Measurements from ENCODE around the gene TNRC6B. TPM values are rescaled to one million over a fixed set of nuclear protein-coding genes. Genes with fewer than 3 reads are reported as not detected.

TNRC6B gene
- total and polyA plus RNA-seq, 7 donors: 0.60 to 51.8 (median 26.5) TPM

- 84 to 89% methylated on average over 13 of the region's 13 CpGs for WGBS, 2 donors
- no peak for DNase-seq
- Histone ChIP-seq H3K4me1 (peaks cover 0 to 42% (median 28%) of the 10 kb centered on the region in 4 donors), H3K27me3 (no peaks in the 10 kb centered on the region), H3K4me3 (no peak overlapping the region), H3K27ac (no peak overlapping the region), H3K36me3 (peaks cover 0 to 4% (median 0%) of the 10 kb centered on the region in 4 donors), H3K9me3 (no peaks in the 10 kb centered on the region)
- intact Hi-C loops (cut with DNase I): no loop called here
- TF ChIP-seq POLR2A (IDR thresholded peaks at IDR 0.05) (no peak), EP300 (IDR thresholded peaks at IDR 0.05) (no peak)
- TF ChIP-seq, protein P1, sequence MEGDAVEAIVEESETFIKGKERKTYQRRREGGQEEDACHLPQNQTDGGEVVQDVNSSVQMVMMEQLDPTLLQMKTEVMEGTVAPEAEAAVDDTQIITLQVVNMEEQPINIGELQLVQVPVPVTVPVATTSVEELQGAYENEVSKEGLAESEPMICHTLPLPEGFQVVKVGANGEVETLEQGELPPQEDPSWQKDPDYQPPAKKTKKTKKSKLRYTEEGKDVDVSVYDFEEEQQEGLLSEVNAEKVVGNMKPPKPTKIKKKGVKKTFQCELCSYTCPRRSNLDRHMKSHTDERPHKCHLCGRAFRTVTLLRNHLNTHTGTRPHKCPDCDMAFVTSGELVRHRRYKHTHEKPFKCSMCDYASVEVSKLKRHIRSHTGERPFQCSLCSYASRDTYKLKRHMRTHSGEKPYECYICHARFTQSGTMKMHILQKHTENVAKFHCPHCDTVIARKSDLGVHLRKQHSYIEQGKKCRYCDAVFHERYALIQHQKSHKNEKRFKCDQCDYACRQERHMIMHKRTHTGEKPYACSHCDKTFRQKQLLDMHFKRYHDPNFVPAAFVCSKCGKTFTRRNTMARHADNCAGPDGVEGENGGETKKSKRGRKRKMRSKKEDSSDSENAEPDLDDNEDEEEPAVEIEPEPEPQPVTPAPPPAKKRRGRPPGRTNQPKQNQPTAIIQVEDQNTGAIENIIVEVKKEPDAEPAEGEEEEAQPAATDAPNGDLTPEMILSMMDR (IDR thresholded peaks at IDR 0.05): no peak
These were observed 60.2 kb downstream of the TNRC6B start for GRCh38 chr22:40237788-40238424.

DNA sequence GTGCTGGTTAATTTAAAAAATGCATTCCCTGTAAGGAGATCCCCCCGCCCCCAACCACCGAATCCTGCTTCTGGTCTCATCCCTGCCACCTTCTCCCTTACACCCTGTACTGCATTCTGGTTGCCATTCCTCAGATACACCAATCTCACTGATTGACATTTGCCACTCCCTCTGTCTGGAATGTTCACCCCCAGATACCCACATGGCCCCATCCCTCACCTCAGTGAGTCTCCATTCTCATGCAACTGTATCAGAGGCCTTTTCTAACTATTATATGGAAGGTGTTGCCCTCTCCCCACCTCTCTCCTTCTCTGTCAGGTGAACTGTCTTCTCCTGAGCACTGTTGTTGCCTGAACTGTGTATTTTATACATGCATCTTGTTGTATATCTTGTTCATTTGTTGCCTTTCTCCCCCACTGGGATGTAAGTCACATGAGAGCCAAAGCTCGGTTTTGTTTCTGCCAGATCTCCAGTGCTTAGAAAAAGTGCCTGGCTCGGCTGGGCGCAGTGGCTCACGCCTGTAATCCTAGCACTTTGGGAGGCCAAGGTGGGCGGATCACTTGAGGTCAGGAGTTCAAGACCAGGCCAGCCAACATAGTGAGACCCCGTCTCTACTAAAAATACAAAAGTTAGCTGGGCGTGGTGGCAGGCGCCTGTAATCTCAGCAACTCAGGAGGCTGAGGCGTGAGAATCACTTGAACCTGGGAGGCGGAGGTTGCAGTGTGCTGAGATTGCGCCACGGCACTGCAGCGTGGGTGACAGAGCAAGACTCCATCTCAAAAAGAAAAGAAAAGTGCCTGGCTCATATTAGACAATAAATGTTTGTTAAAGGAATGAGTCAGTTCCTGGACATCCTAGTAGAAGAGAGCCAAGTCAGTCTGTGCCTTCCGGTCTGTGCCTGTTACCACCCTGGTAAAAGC lies 61.0 kb downstream of the TNRC6B start:
- intact Hi-C loops (cut with DNase I): no loop called here
- TF ChIP-seq POLR2AphosphoS5 (IDR thresholded peaks at IDR 0.05) (no peak), EP300 (IDR thresholded peaks at IDR 0.05) (no peak), POLR2A (IDR thresholded peaks at IDR 0.05) (no peak)
- TF ChIP-seq, protein P1 (IDR thresholded peaks at IDR 0.05): no peak
- no peak overlapping the region for H3K4me3 ChIP-seq
- no peaks in the 10 kb centered on the region for H3K36me3 ChIP-seq
- peaks cover 0 to 42% (median 28%) of the 10 kb centered on the region in 4 donors for H3K4me1 ChIP-seq
- DNase-seq: no peak
- H3K27ac ChIP-seq: peak overlapping the region in 3 of 4 donors; percentile 36 to 66 (median 49)
- WGBS, 2 donors: 80 to 81% methylated on average over 16 of the region's 16 CpGs
- no peaks in the 10 kb centered on the region for H3K9me3 ChIP-seq
- no peaks in the 10 kb centered on the region for H3K27me3 ChIP-seq

- Histone ChIP-seq H3K9me3 (no peaks in the 10 kb centered on the region), H3K4me1 (peaks cover 0 to 44% (median 28%) of the 10 kb centered on the region in 4 donors), H3K27ac (peak overlapping the region in 3 of 4 donors; percentile 36 to 66 (median 49)), H3K27me3 (no peaks in the 10 kb centered on the region), H3K4me3 (no peak overlapping the region), H3K36me3 (no peaks in the 10 kb centered on the region)
- TF ChIP-seq POLR2AphosphoS5 (IDR thresholded peaks at IDR 0.05) (no peak), POLR2A (IDR thresholded peaks at IDR 0.05) (no peak), EP300 (IDR thresholded peaks at IDR 0.05) (no peak)
- TF ChIP-seq, protein P1 (IDR thresholded peaks at IDR 0.05): no peak
- intact Hi-C loops (cut with DNase I): no loop called here
- 89 to 91% methylated on average over 4 of the region's 4 CpGs for WGBS, 2 donors
- no peak for DNase-seq
These were observed 61.6 kb downstream of the TNRC6B start for GRCh38 chr22:40239345-40239683.

GRCh38 chr22:40240160-40240559 lies 62.4 kb downstream of the TNRC6B start:
- Histone ChIP-seq H3K9me3 (no peaks in the 10 kb centered on the region), H3K36me3 (no peaks in the 10 kb centered on the region), H3K4me1 (peaks cover 0 to 43% (median 27%) of the 10 kb centered on the region in 4 donors), H3K27me3 (no peaks in the 10 kb centered on the region), H3K27ac (no peak overlapping the region), H3K4me3 (no peak overlapping the region)
- DNase-seq: no peak
- intact Hi-C loops (cut with DNase I): no loop called here
- TF ChIP-seq POLR2AphosphoS5 (IDR thresholded peaks at IDR 0.05): no peak
- TF ChIP-seq, protein P1 (IDR thresholded peaks at IDR 0.05): no peak
- TF ChIP-seq EP300 (IDR thresholded peaks at IDR 0.05): no peak
- no peak for TF ChIP-seq POLR2A (IDR thresholded peaks at IDR 0.05)
- WGBS, 2 donors: 90% methylated on average over 3 of the region's 3 CpGs
